HG03521 (cell line): ENCODE measurements around the gene SAPCD2.

Source experiments
- ATAC-seq: cut with Tn5 transposase; IDR thresholded peaks from one replicate; pipeline ENCODE4 v1.9.1; 2021; ENCODE audit warnings: mild to moderate bottlenecking, moderate library complexity; ENCODE audit not compliant: unreplicated experiment

SAPCD2 gene

DNA sequence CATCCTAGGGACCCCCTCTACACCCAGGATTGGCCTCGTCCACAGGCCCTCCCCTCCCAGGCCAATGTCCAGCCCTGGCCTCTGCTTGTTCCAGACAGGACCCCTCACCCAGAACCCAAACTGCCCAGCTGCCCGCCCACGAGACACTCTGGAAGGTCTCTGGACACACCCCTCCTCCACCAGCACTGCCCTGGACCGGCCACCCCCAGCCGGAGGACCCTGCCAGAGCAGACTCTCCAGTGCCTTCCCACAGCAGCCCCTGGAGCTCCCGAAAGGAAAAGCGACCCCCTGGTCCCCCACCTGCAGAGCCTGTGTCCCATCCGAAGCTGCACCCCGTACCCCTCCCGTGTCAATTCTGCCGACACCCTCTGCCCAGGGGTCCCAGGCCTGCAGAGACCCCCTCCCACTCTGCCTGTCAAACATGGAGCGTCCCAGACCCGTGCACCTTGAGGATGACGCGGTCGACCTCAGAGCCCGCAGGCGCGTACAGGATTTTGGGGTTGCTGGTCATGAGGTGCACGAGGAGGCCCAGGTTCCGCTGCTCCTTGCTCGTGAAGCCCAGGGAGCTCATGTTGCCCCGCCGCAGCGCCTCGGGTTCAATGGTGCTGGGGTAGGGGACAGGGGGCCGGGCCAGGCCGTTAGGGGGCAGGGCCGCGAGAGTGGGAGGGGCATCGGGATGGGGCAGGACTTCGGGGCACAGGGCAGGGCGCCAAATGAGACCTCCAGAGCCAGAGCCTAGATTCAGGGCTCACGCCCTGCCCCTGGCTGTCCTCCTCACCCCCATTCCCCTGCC, 50.3 kb downstream of the SAPCD2 start:
- no peak for ATAC-seq

- no peak for ATAC-seq
These were observed 51.4 kb downstream of the SAPCD2 start for GRCh38 chr9:137018761-137019559.

GRCh38 chr9:137017791-137018497, 52.4 kb downstream of the SAPCD2 start:
- ATAC-seq, result no peak

- ATAC-seq, result no peak
These were observed 53.3 kb downstream of the SAPCD2 start for GRCh38 chr9:137017071-137017470.

DNA sequence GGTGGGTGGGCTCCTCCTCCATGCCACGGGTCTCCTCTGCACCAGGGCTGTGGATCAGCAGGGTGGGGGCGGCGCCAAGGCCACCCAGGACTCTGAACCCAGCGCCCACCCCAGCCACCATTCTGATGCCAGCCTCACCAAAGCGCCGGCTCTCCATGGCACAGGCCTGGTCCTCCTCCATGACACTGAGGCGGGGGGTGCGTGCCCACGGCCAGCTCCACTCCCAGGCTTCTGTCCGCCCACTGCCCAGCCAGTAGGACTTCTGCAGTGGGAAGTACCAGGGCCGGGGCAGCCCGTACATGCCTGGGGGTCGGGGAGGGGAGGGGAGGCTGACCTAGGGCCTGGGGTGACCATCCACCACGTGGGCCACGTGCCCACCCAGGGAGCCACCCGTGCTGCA, 53.9 kb downstream of the SAPCD2 start:
- ATAC-seq, result no peak

GRCh38 chr9:137015976-137016375, 54.4 kb downstream of the SAPCD2 start:
- no peak for ATAC-seq

- no peak for ATAC-seq
These were observed 54.8 kb downstream of the SAPCD2 start for GRCh38 chr9:137015540-137015930.

GRCh38 chr9:137014776-137015539, 55.4 kb downstream of the SAPCD2 start:
- no peak for ATAC-seq

DNA sequence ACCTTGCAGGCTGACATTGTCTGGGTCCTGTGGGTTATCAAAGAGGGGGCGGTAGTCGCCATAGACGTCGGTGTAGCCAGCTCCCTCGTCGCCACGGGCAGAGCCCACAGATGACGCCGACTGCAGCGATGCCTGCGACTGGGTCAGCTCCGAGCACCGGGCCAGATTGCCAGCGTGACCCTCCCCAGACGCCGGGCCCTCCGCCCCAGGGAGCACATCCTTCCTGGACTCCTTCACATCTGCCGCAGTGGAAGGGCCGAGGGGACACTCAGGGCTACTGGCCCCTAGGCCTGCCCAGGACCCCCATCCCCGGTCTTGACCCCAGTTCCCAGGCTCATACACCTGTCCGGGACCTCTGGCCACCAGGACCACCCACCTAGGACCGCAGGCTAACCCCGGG, 56.2 kb downstream of the SAPCD2 start:
- ATAC-seq, result no peak

DNA sequence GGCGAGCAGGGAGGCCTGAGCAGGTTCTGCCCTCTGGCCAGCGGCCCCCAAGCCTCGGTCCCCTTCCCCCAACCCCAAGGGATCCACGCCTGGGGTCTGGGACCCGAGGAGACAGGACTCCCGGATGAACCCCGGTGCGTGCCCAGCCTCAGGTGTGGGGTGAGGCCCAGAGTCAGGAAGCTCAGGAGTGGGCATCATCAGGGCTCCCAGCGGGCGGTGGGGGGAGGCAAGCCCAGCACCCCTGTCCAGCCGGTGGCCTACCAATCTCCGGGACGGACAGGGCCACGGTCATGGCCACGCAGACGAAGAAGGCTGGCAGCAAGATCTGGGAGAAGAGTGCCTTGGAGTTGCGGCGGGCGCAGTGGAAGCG, 56.8 kb downstream of the SAPCD2 start:
- no peak for ATAC-seq

GRCh38 chr9:137012694-137013570, 57.4 kb downstream of the SAPCD2 start:
- ATAC-seq, result no peak
